SK-N-MC (cell line): ENCODE data around the gene ANKRD39.

Source experiments
- EZH2 ChIP-seq: fragments of 200-600 bp; sonication (generic); IDR thresholded peaks from one replicate; pipeline ENCODE4 v1.6.1; 2017; ENCODE audit warnings: antibody characterized with exemption
- POLR2AphosphoS5 ChIP-seq: IDR thresholded peaks from 2 replicates; pipeline ENCODE4 v1.6.1; 2012; ENCODE audit warnings: mild to moderate bottlenecking, low read depth, low read length, borderline replicate concordance

DNA sequence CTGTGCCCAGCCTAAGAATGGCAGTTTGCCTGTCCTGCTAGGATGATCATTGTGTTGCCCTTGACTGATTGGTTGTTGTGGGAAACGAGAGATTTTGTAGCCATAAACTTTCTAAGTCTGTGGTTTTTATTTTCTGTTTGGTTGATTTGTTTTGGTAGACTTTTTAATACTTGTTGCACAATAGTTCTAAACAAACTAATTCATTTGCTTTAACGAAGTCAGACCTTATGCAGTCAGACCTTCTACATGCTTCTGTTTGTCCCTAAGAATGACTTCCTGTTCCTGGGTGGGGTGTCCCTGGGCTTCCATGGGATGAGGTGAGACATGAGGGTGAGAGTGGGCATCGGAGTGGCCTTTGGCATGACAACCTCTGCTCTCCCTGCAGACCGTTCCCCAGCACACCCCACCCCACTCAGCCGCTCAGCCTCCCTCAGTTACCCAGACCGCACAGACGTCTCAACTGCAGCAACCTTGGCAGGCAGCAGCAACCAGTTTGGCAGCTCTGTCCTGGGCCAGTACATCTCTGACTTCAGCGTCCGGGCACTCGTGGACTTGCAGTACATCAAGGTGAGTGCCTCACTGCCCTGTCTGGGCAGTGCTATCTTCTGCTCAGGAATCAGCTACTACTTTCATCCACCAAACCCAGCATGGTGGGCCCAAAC lies 49.5 kb downstream of the ANKRD39 start:
- TF ChIP-seq EZH2 (no peak), POLR2AphosphoS5 (no peak)
